Measurements from ENCODE around the gene CRTAP. TPM values are rescaled to one million over a fixed set of nuclear protein-coding genes. Genes with fewer than 3 reads are reported as not detected.

The CRTAP gene
- total RNA-seq, 1 donor from 2014 or later, result 177 TPM

DNA sequence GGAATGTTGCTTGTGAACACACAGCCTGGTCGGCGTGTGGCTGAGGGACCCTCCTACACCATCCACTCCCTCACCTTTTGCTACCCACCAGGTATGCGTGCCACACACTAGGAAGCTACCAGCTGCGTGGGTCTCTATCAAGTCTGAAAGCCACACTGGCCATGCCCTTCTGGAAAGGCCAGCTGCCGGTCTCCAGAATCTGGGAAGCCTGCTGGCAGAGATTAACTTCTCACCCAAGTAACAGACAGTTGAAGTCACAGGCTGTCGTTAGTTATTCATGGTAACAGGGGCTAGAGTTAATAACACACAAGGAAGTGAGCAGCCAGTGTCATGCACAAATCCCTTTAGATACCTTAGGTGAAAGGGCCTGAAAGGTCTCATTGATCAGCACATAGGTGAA, 56.7 kb downstream of the CRTAP start:
- Mint-ChIP-seq H3K4me3 (no peak overlapping the region), H3K27me3 (ENCODE audit: low read depth) (no peaks in the 10 kb centered on the region), H3K36me3 (no peaks in the 10 kb centered on the region), H3K27ac (no peak overlapping the region), H3K4me1 (no peaks in the 10 kb centered on the region), H3K9me3 (no peaks in the 10 kb centered on the region)
- no peak for DNase-seq (ENCODE audit: low spot score in 2 of 2, unreplicated experiment in 2 of 2)
- TF ChIP-seq, protein P1, sequence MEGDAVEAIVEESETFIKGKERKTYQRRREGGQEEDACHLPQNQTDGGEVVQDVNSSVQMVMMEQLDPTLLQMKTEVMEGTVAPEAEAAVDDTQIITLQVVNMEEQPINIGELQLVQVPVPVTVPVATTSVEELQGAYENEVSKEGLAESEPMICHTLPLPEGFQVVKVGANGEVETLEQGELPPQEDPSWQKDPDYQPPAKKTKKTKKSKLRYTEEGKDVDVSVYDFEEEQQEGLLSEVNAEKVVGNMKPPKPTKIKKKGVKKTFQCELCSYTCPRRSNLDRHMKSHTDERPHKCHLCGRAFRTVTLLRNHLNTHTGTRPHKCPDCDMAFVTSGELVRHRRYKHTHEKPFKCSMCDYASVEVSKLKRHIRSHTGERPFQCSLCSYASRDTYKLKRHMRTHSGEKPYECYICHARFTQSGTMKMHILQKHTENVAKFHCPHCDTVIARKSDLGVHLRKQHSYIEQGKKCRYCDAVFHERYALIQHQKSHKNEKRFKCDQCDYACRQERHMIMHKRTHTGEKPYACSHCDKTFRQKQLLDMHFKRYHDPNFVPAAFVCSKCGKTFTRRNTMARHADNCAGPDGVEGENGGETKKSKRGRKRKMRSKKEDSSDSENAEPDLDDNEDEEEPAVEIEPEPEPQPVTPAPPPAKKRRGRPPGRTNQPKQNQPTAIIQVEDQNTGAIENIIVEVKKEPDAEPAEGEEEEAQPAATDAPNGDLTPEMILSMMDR (IDR thresholded peaks at IDR 0.05; ENCODE audit: unreplicated experiment), result no peak

DNA sequence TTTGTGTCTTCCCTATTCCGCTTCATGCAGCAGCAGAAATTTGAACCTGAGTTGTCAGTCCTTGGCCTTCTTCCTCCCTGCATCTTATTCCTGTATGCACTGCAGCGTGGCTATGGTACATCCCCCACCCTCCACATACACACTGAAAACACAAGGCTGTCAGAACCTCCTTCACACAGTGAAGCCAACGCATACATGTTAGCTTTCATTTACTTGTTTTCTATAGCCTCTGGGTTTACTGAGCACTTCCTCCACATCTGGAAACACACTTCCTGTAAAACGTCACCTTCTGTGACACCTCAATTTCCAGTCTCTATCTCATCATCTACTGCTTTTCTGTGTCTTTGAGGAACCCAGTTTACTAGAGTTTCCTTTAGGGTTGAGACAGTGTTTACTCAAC, 57.8 kb downstream of the CRTAP start:
- Mint-ChIP-seq H3K9me3 (no peaks in the 10 kb centered on the region), H3K4me1 (no peaks in the 10 kb centered on the region), H3K27ac (no peak overlapping the region), H3K36me3 (no peaks in the 10 kb centered on the region), H3K4me3 (no peak overlapping the region), H3K27me3 (ENCODE audit: low read depth) (no peaks in the 10 kb centered on the region)
- DNase-seq (ENCODE audit: low spot score in 2 of 2, unreplicated experiment in 2 of 2), result no peak
- TF ChIP-seq, protein P1 (IDR thresholded peaks at IDR 0.05; ENCODE audit: unreplicated experiment), result no peak

DNA sequence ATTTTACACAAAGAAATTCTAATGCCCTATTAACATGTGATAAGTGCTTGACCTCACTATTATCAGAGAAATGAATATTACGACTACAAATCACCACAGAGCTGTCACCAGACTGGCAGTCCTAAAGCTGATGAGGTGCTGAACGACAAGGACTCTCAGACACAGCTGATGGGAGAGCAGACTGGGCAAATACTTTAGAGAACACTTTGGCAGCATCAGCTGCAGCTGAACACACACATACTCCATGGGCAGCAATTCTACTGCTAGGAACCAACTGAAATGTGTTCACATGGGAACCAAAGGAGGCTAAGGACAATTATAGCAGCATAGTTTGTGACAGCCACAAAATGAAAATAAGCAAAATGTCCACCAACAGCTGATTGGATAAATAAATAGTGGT, 59.3 kb downstream of the CRTAP start:
- Mint-ChIP-seq H3K4me3 (no peak overlapping the region), H3K27me3 (ENCODE audit: low read depth) (no peaks in the 10 kb centered on the region), H3K4me1 (no peaks in the 10 kb centered on the region), H3K36me3 (no peaks in the 10 kb centered on the region), H3K9me3 (peaks cover 4% of the 10 kb centered on the region), H3K27ac (no peak overlapping the region)
- no peak for DNase-seq (ENCODE audit: low spot score in 2 of 2, unreplicated experiment in 2 of 2)
- TF ChIP-seq, protein P1 (IDR thresholded peaks at IDR 0.05; ENCODE audit: unreplicated experiment), result no peak

DNA sequence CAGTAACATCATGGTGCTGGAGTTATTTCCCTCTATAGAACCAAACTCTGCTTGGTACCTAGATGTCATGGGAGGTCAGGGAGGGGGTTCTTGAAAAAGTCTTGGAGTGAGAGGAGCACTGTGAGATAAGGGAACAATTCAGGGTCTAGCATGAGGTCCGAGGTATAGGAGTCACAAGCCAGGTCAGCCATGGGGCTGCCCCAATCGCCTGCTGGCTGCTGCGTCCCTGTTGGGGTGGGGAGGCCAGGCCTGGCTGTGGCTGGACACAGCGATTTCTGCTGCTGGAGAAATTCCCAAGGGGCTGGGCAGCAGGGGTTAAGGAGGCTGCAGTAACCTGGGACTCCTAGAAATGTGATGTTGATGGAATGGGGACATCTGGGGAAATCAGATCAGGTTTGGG, 59.9 kb downstream of the CRTAP start:
- Mint-ChIP-seq H3K4me3 (no peak overlapping the region), H3K36me3 (no peaks in the 10 kb centered on the region), H3K4me1 (no peaks in the 10 kb centered on the region), H3K27me3 (ENCODE audit: low read depth) (no peaks in the 10 kb centered on the region), H3K9me3 (peaks cover 6% of the 10 kb centered on the region), H3K27ac (no peak overlapping the region)
- DNase-seq (ENCODE audit: low spot score in 2 of 2, unreplicated experiment in 2 of 2), result no peak
- TF ChIP-seq, protein P1 (IDR thresholded peaks at IDR 0.05; ENCODE audit: unreplicated experiment), result no peak

DNA sequence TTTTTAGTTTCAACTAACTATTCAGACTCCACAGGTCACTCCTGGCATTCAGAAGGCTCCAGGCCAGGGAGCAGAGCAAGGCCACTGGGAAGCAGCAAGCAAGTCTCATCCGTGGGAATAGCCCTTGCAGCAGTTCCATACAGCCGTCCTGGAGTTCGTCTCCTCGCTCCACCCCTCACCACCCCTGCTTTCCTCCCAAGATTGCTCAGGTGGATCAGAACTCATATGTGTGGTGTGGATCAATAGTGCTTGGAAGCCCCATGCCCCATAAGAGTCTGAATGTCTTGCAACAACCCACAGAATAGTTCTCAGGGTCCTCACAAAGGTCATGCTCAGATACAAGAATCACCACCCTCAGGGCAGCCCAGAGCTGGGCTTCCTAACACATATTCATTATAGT, 60.3 kb downstream of the CRTAP start:
- no peaks in the 10 kb centered on the region for H3K4me1 Mint-ChIP-seq
- no peak for DNase-seq (ENCODE audit: low spot score in 2 of 2, unreplicated experiment in 2 of 2)
- H3K36me3 Mint-ChIP-seq, result no peaks in the 10 kb centered on the region
- H3K4me3 Mint-ChIP-seq, result no peak overlapping the region
- H3K27ac Mint-ChIP-seq, result no peak overlapping the region
- TF ChIP-seq, protein P1 (IDR thresholded peaks at IDR 0.05; ENCODE audit: unreplicated experiment), result no peak
- no peaks in the 10 kb centered on the region for H3K27me3 Mint-ChIP-seq (ENCODE audit: low read depth)
- H3K9me3 Mint-ChIP-seq, result peaks cover 10% of the 10 kb centered on the region
